Tibial artery (tissue), 4 donors: Measurements from ENCODE around the gene CARM1.
"Not testable (repeated sequence)": the region's sequence is repeated elsewhere in the genome, so short reads cannot be mapped to it uniquely, and the experiment has no call there.

ENCODE experiments used
- DNase-seq, 2 donors: peaks; one replicate each; pipeline ENCODE4 v3.0.0-alpha.2; 2019
- H3K27ac ChIP-seq, 2 donors: fragments of 200-600 bp; sonication (generic) in 1 of 2; 1 replicate in 1 of 2; 2 replicates in 1 of 2; pipeline ENCODE4 v1.5.1; 2018 to 2019; ENCODE audit warnings: mild to moderate bottlenecking in 1 of 2
- H3K27me3 ChIP-seq, 2 donors: fragments of 200-600 bp; sonication (generic) in 1 of 2; one replicate each; pipeline versions ENCODE4 v1.5.1 to v1.6.0; 2016 to 2019
- H3K36me3 ChIP-seq, 3 donors: fragments of 200-600 bp; sonication (generic) in 2 of 3; one replicate each; pipeline ENCODE4 v1.5.1; 2016 to 2019; ENCODE audit warnings: mild to moderate bottlenecking in 2 of 3
- H3K4me1 ChIP-seq, 4 donors: fragments of 200-600 bp; sonication (generic) in 2 of 4; 1 replicate in 3 of 4; 2 replicates in 1 of 4; pipeline ENCODE4 v1.5.1; 2016 to 2019
- H3K4me3 ChIP-seq, 2 donors: fragments of 200-600 bp; sonication (generic) in 1 of 2; 1 replicate in 1 of 2; 2 replicates in 1 of 2; pipeline ENCODE4 v1.5.1; 2018 to 2019; ENCODE audit warnings: mild to moderate bottlenecking in 2 of 2
- H3K9me3 ChIP-seq, 3 donors: fragments of 200-600 bp; sonication (generic) in 1 of 3; one replicate each; pipeline ENCODE4 v1.5.1; 2016 to 2019
- intact Hi-C: fragments of 100-400 bp; cut with DNase I; formaldehyde crosslinking; loops from one replicate; pipeline ENCODE4 v1.15.0; 2023; ENCODE audit warnings: low total_unique reads
- TF ChIP-seq, protein P1 (sequence below), 2 experiments: fragments of 200-600 bp in 1 of 2; fragments of 450-650 bp in 1 of 2; IDR thresholded peaks; one replicate each; pipeline ENCODE4 v1.5.1; 2017 to 2019; ENCODE audit warnings: antibody characterized with exemption in 2 of 2, mild to moderate bottlenecking in 1 of 2, moderate library complexity in 1 of 2

The CARM1 gene

GRCh38 chr19:10852098-10852800 is 19.1 kb upstream of the CARM1 start:
- no peak for DNase-seq
- H3K9me3 ChIP-seq = no peaks in the 10 kb centered on the region
- H3K27ac ChIP-seq = no peak overlapping the region
- intact Hi-C loops = loop anchor here (5.0 kb wide), 1 partner anchor 140 kb away; no protein-coding TSS in a partner anchor
- no peak overlapping the region for H3K4me3 ChIP-seq
- no peaks in the 10 kb centered on the region for H3K4me1 ChIP-seq
- H3K36me3 ChIP-seq = no peaks in the 10 kb centered on the region
- peaks cover 0 to 12% of the 10 kb centered on the region in 2 donors for H3K27me3 ChIP-seq
- TF ChIP-seq, protein P1, sequence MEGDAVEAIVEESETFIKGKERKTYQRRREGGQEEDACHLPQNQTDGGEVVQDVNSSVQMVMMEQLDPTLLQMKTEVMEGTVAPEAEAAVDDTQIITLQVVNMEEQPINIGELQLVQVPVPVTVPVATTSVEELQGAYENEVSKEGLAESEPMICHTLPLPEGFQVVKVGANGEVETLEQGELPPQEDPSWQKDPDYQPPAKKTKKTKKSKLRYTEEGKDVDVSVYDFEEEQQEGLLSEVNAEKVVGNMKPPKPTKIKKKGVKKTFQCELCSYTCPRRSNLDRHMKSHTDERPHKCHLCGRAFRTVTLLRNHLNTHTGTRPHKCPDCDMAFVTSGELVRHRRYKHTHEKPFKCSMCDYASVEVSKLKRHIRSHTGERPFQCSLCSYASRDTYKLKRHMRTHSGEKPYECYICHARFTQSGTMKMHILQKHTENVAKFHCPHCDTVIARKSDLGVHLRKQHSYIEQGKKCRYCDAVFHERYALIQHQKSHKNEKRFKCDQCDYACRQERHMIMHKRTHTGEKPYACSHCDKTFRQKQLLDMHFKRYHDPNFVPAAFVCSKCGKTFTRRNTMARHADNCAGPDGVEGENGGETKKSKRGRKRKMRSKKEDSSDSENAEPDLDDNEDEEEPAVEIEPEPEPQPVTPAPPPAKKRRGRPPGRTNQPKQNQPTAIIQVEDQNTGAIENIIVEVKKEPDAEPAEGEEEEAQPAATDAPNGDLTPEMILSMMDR (IDR thresholded peaks at IDR 0.05) = no peak

GRCh38 chr19:10852941-10853340 is 18.4 kb upstream of the CARM1 start:
- peaks cover 0 to 12% of the 10 kb centered on the region in 2 donors for H3K27me3 ChIP-seq
- no peak for DNase-seq
- TF ChIP-seq, protein P1 (IDR thresholded peaks at IDR 0.05) = no peak
- H3K36me3 ChIP-seq = no peaks in the 10 kb centered on the region
- H3K4me3 ChIP-seq = no peak overlapping the region
- no peak overlapping the region for H3K27ac ChIP-seq
- intact Hi-C loops = loop anchor here (5.0 kb wide), 1 partner anchor 141 kb away; no protein-coding TSS in a partner anchor
- no peaks in the 10 kb centered on the region for H3K9me3 ChIP-seq
- H3K4me1 ChIP-seq = no peaks in the 10 kb centered on the region

- Histone ChIP-seq H3K36me3 (no peaks in the 10 kb centered on the region), H3K27me3 (no peaks in the 10 kb centered on the region), H3K9me3 (no peaks in the 10 kb centered on the region), H3K4me1 (no peaks in the 10 kb centered on the region), H3K27ac (no peak overlapping the region), H3K4me3 (no peak overlapping the region)
- DNase-seq = no peak
- TF ChIP-seq, protein P1 (IDR thresholded peaks at IDR 0.05) = no peak
- intact Hi-C loops = loop anchor here (5.0 kb wide), 1 partner anchor 142 kb away; no protein-coding TSS in a partner anchor
Observed at GRCh38 chr19:10854350-10855089, 16.8 kb upstream of the CARM1 start.

GRCh38 chr19:10855879-10856522 is 15.4 kb upstream of the CARM1 start:
- no peak for DNase-seq
- no peak overlapping the region for H3K4me3 ChIP-seq
- TF ChIP-seq, protein P1 (IDR thresholded peaks at IDR 0.05) = peak in 1 of 2 experiments; percentile 25
- H3K9me3 ChIP-seq = no peaks in the 10 kb centered on the region
- no peaks in the 10 kb centered on the region for H3K4me1 ChIP-seq
- no peak overlapping the region for H3K27ac ChIP-seq
- intact Hi-C loops = no loop called here
- no peaks in the 10 kb centered on the region for H3K36me3 ChIP-seq
- no peaks in the 10 kb centered on the region for H3K27me3 ChIP-seq

DNA sequence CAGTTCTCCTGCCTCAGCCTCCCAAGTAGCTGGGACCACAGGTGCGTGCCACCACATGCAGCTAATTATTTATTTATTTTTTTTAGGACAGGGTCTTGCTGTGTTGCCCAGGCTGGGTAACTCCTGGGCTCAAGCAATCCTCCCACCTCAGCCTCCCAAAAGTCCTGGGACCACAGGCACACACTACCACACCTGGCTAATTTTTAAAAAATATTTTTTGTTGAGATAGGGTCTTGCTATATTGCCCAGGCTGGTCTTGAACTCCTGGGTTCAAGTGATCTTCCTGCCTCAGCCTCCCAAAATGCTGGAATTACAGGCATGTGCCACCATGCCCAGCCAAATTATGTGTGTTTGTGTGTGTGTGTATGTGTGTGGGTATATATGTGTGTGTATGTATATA is 14.5 kb upstream of the CARM1 start:
- intact Hi-C loops, DNase-seq, H3K36me3 ChIP-seq, H3K4me3 ChIP-seq, H3K27me3 ChIP-seq, H3K27ac ChIP-seq, H3K9me3 ChIP-seq, H3K4me1 ChIP-seq: not testable (repeated sequence)
